Testis (tissue), 2 donors: ENCODE measurements around the gene ALPL.

Experiments
- POLR2A ChIP-seq: fragments of 450-650 bp; IDR thresholded peaks from one replicate; pipeline ENCODE4 v1.6.1; 2017; ENCODE audit warnings: antibody characterized with exemption, mild to moderate bottlenecking, moderate library complexity
- TF ChIP-seq, protein P1 (sequence below), 3 experiments: fragments of 450-650 bp in 2 of 3; fragments of 200-600 bp in 1 of 3; sonication (generic) in 1 of 3; IDR thresholded peaks; one replicate each; pipeline ENCODE4 v1.5.1; 2016 to 2019; ENCODE audit warnings: antibody characterized with exemption in 3 of 3, mild to moderate bottlenecking in 2 of 3, moderate library complexity in 1 of 3

GRCh38 chr1:21577933-21578332 lies 68.7 kb downstream of the ALPL start:
- TF ChIP-seq, protein P1, sequence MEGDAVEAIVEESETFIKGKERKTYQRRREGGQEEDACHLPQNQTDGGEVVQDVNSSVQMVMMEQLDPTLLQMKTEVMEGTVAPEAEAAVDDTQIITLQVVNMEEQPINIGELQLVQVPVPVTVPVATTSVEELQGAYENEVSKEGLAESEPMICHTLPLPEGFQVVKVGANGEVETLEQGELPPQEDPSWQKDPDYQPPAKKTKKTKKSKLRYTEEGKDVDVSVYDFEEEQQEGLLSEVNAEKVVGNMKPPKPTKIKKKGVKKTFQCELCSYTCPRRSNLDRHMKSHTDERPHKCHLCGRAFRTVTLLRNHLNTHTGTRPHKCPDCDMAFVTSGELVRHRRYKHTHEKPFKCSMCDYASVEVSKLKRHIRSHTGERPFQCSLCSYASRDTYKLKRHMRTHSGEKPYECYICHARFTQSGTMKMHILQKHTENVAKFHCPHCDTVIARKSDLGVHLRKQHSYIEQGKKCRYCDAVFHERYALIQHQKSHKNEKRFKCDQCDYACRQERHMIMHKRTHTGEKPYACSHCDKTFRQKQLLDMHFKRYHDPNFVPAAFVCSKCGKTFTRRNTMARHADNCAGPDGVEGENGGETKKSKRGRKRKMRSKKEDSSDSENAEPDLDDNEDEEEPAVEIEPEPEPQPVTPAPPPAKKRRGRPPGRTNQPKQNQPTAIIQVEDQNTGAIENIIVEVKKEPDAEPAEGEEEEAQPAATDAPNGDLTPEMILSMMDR (IDR thresholded peaks at IDR 0.05), result no peak
- no peak for TF ChIP-seq POLR2A
